Right lung (tissue), 5 donors: ENCODE results near the gene PLCD4. TPM values are rescaled to one million over a fixed set of nuclear protein-coding genes. Genes with fewer than 3 reads are reported as not detected.
A peak's percentile ranks its signal among the peaks of the same experiment; 100 is the strongest.

Source experiments
- DNase-seq, 2 donors: peaks; one replicate each; pipeline ENCODE4 v3.0.0-alpha.2; 2013
- polyA plus RNA-seq, 5 donors: library from polyadenylated mRNA; unstranded; fragments of 120-200 nt; gene quantifications; one replicate each; pipeline versions ENCODE4 v1.2.1 to v1.2.3, GENCODE V29; 2013; ENCODE audit warnings: inconsistent platforms in 1 of 5, low replicate concordance in 1 of 5; ENCODE audit not compliant: insufficient read length in 5 of 5, insufficient read depth in 1 of 5

The PLCD4 gene
- polyA plus RNA-seq, 5 donors: 8.8 to 11.3 (median 9.9) TPM

- no peak for DNase-seq
These were observed 10.6 kb downstream of the PLCD4 start for GRCh38 chr2:218618102-218618860.

- no peak for DNase-seq
These were observed 13.3 kb downstream of the PLCD4 start for GRCh38 chr2:218621007-218621406.

- DNase-seq: no peak
These were observed 15.1 kb downstream of the PLCD4 start for GRCh38 chr2:218622606-218623365.

GRCh38 chr2:218623366-218623705 lies 15.6 kb downstream of the PLCD4 start:
- no peak for DNase-seq

GRCh38 chr2:218626369-218626768 lies 18.7 kb downstream of the PLCD4 start:
- DNase-seq: no peak

- DNase-seq: no peak
These were observed 20.2 kb downstream of the PLCD4 start for GRCh38 chr2:218627939-218628338.

GRCh38 chr2:218631837-218632236 lies 24.1 kb downstream of the PLCD4 start:
- DNase-seq: no peak

GRCh38 chr2:218635719-218636118 lies 28.0 kb downstream of the PLCD4 start:
- no peak for DNase-seq

- no peak for DNase-seq
These were observed 30.7 kb downstream of the PLCD4 start for GRCh38 chr2:218638372-218638771.

- DNase-seq: no peak
These were observed 34.5 kb downstream of the PLCD4 start for GRCh38 chr2:218642121-218642656.

- no peak for DNase-seq
These were observed 35.1 kb downstream of the PLCD4 start for GRCh38 chr2:218642786-218643185.

GRCh38 chr2:218643751-218644310 lies 36.1 kb downstream of the PLCD4 start:
- no peak for DNase-seq

GRCh38 chr2:218644721-218645120 lies 37.0 kb downstream of the PLCD4 start:
- no peak for DNase-seq

GRCh38 chr2:218645126-218645525 lies 37.4 kb downstream of the PLCD4 start:
- DNase-seq: no peak

- peak in 1 of 2 donors; percentile 22 for DNase-seq
These were observed 40.5 kb downstream of the PLCD4 start for GRCh38 chr2:218648088-218648786.

GRCh38 chr2:218648787-218649100 lies 41.0 kb downstream of the PLCD4 start:
- DNase-seq: no peak

- DNase-seq: no peak
These were observed 48.1 kb downstream of the PLCD4 start for GRCh38 chr2:218655751-218656150.

GRCh38 chr2:218658671-218659257 lies 51.1 kb downstream of the PLCD4 start:
- DNase-seq: no peak

GRCh38 chr2:218659258-218659987 lies 51.7 kb downstream of the PLCD4 start, which contains the start of the genes BCS1L and ZNF142:
BCS1L (plus strand) TSS chr2:218659683; CDS start chr2:218660988, 1,305 bp downstream.
ZNF142 (minus strand) TSS chr2:218659623; CDS start chr2:218656429, 3,194 bp downstream.
- DNase-seq: peak; percentile 84

- DNase-seq: no peak
These were observed 52.3 kb downstream of the PLCD4 start for GRCh38 chr2:218659988-218660358.

- no peak for DNase-seq
These were observed 54.7 kb downstream of the PLCD4 start for GRCh38 chr2:218662377-218662776.
